H1 (cell line): ENCODE results near the gene THOC7. TPM values are rescaled to one million over a fixed set of nuclear protein-coding genes. Genes with fewer than 3 reads are reported as not detected.

Experiments
- CHD2 ChIP-seq: IDR thresholded peaks from 2 replicates; pipeline ENCODE4 v1.6.1; 2012; ENCODE audit warnings: low read length, improper control_type of control experiment
- RAD21 ChIP-seq, 2 experiments: IDR thresholded peaks in 1 of 2; conservative IDR thresholded peaks in 1 of 2; 2 replicates each; pipeline ENCODE4 v1.6.1; 2011; ENCODE audit warnings: low read depth in 2 of 2, low read length in 2 of 2, improper control_type of control experiment in 1 of 2, inconsistent platforms in 1 of 2, mild to moderate bottlenecking in 1 of 2, moderate library complexity in 1 of 2
- RBBP5 ChIP-seq: IDR thresholded peaks from 2 replicates; pipeline ENCODE4 v1.7.1; 2012; ENCODE audit warnings: low read depth, mild to moderate bottlenecking, inconsistent platforms, low read length, moderate library complexity, borderline replicate concordance
- RFX5 ChIP-seq: IDR thresholded peaks from 2 replicates; pipeline ENCODE4 v1.6.1; 2011; ENCODE audit warnings: low read depth, low read length, improper control_type of control experiment, borderline replicate concordance
- polyA plus RNA-seq, 7 experiments: library from polyadenylated mRNA; depleted of rRNA in 3 of 7; stranded (reverse) in 5 of 7; unstranded in 2 of 7; fragments of >200 nt in 5 of 7; fragments of 200-250 nt in 2 of 7; gene quantifications; 1 replicate in 5 of 7; 2 replicates in 1 of 7; 4 replicates in 1 of 7; pipeline versions ENCODE4 v1.2.1 to v1.2.3, GENCODE V29; 2011 to 2013; ENCODE audit warnings: missing spikeins in 2 of 7, mixed read lengths in 2 of 7
- total RNA-seq: library from RNA; stranded (reverse); fragmentation: NEBNext Ultra II Directional; extraction: Animal tissue kit (Norgen Biotek cat#: 25700); gene quantifications from 2 replicates; pipeline ENCODE4 v1.2.1, GENCODE V29; 2021
- TF ChIP-seq, protein P1 (sequence below): IDR thresholded peaks from 2 replicates; pipeline ENCODE4 v1.6.1; 2012; ENCODE audit warnings: inconsistent platforms

The THOC7 gene
- total and polyA plus RNA-seq, 2 of the 8 experiments (the other 6 are each of a cell fraction or from before 2014, with no cell fraction given) = 18.7 to 74.0 TPM

DNA sequence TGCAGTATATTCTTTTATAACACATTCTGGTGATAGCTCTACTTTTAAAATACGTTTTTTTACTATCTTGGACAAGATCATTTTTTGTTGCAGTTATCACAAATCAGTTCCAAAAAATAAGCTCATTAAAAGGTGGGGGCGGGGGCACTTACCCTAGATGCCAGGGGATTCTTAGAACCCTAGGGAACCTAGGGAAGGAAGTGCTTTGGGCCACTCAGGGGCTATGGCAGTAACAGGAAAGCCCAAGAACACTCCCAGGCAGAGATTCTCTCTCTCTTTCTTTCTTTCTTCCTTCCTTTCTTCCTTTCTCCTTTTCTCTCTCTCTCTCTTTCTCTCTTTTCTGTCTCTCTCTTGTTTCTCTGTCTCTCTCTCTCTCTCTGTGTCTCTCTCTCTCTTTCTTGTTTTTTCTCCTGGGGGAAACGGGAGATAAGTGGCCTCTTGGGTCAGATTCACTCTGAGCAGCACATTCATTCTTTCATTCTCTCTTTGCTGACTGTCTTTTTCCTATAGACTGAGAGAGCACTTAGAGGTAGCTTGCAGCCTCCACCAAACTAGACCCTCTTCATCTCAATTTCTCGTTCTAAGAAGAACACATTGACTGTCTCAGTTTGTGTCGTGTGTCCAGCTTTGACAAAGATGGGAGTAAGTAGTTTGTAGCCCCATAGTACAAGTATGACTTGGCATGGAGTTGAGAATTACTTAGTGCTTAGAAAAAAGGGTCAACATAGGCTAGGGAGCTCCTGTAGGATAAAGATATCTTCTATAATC lies 32.0 kb upstream of the THOC7 start (continued):
- TF ChIP-seq, protein P1, sequence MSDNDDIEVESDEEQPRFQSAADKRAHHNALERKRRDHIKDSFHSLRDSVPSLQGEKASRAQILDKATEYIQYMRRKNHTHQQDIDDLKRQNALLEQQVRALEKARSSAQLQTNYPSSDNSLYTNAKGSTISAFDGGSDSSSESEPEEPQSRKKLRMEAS = no peak
- TF ChIP-seq RBBP5 = no peak
- no peak for TF ChIP-seq RFX5
- no peak for TF ChIP-seq CHD2
- no peak for TF ChIP-seq RAD21 (IDR thresholded peaks at IDR 0.05 in 1 of 2, conservative IDR thresholded peaks at IDR 0.05 in 1 of 2; ENCODE audit: low read depth in 2 of 2, low read length in 2 of 2)
